ENCODE measurements around the gene DGAT2. TPM values are rescaled to one million over a fixed set of nuclear protein-coding genes. Genes with fewer than 3 reads are reported as not detected.

DGAT2 gene
- total RNA-seq, 1 experiment from 2014 or later = 2.8 TPM

- no peak overlapping the region for H2BK5ac ChIP-seq (ENCODE audit: insufficient read length, low read length)
- no peak for DNase-seq
- H3K9me3 Mint-ChIP-seq = no peaks in the 10 kb centered on the region
- H4K8ac ChIP-seq (replicated peaks; ENCODE audit: insufficient read length, low read depth, low read length) = no peak overlapping the region
- no peaks in the 10 kb centered on the region; the same call in 1 of the 2 replicates for H3K79me2 ChIP-seq (ENCODE audit: insufficient read depth, low read length)
- no peak overlapping the region for H4K91ac ChIP-seq (ENCODE audit: insufficient read length, low read depth, low read length)
- no peak overlapping the region for H4K5ac ChIP-seq (ENCODE audit: insufficient read length, low read depth, low read length)
- H2BK12ac ChIP-seq (ENCODE audit: insufficient read length, low read depth, low read length) = no peak overlapping the region
- no peaks in the 10 kb centered on the region for H3K9me3 ChIP-seq (ENCODE audit: control insufficient read depth, low read depth, low read length)
- no peak overlapping the region for H3K18ac ChIP-seq (ENCODE audit: insufficient read length, low read depth, low read length)
- H3K27ac Mint-ChIP-seq = no peak overlapping the region; a peak in 1 of 7 replicates
- no peak overlapping the region for H2AFZ ChIP-seq (ENCODE audit: low read length)
- no peak overlapping the region for H3K4me2 ChIP-seq (ENCODE audit: insufficient read depth, insufficient read length, low read length)
- H2BK15ac ChIP-seq (ENCODE audit: low read depth, low read length) = no peak overlapping the region
- H3T11ph ChIP-seq (ENCODE audit: low read length) = no peak overlapping the region
- H2BK120ac ChIP-seq (ENCODE audit: low read depth, low read length, poor library complexity, severe bottlenecking) = no peak overlapping the region
- no peaks in the 10 kb centered on the region for H4K20me1 ChIP-seq (ENCODE audit: control insufficient read depth, insufficient read depth, insufficient read length)
- H3K14ac ChIP-seq (ENCODE audit: insufficient read depth, low read length) = no peak overlapping the region
- H3K23ac ChIP-seq (ENCODE audit: insufficient read length, low read depth, low read length) = no peak overlapping the region
- no peaks in the 10 kb centered on the region for H3K27me3 ChIP-seq (ENCODE audit: insufficient read depth, low read length)
- H3K23me2 ChIP-seq (ENCODE audit: insufficient read length, low read depth, low read length, poor library complexity, severe bottlenecking) = no peaks in the 10 kb centered on the region
- peaks cover 0 to 5% (median 0%) of the 10 kb centered on the region in 3 experiments; a peak in 1 of 7 replicates for H3K36me3 Mint-ChIP-seq (ENCODE audit: insufficient read depth in 1 of 3, low read depth in 3 of 3)
- TF ChIP-seq CTCF (conservative IDR thresholded peaks at IDR 0.05) = no peak
- peaks cover 3% of the 10 kb centered on the region for H3K79me1 ChIP-seq (ENCODE audit: insufficient read depth, low read depth, low read length, poor library complexity, severe bottlenecking)
- H3K56ac ChIP-seq (ENCODE audit: insufficient read length, low read depth, low read length) = no peak overlapping the region
- H3K27me3 Mint-ChIP-seq (ENCODE audit: low read depth) = no peaks in the 10 kb centered on the region
- H3K4me3 Mint-ChIP-seq = no peak overlapping the region
- H3K4me1 Mint-ChIP-seq = peaks cover 0 to 7% of the 10 kb centered on the region in 2 experiments; a peak in 3 of 4 replicates
- no peak overlapping the region for H2BK20ac ChIP-seq (ENCODE audit: low read depth, low read length, poor library complexity, severe bottlenecking)
- H3K4me1 ChIP-seq (ENCODE audit: insufficient read depth, low read length) = no peaks in the 10 kb centered on the region
- no peak overlapping the region for H2AK5ac ChIP-seq (ENCODE audit: insufficient read length, low read length)
- H3K9ac ChIP-seq (ENCODE audit: extremely low read depth, insufficient read length, low read length) = no peak overlapping the region
- no peak overlapping the region for H3K27ac ChIP-seq (ENCODE audit: insufficient read length, low read depth, low read length)
- no CpG with 5 or more reads among the region's 1 CpG for WGBS (ENCODE audit: extremely low coverage, insufficient read length, low lambda C conversion rate)
- H3K4ac ChIP-seq (ENCODE audit: low read depth, low read length) = no peak overlapping the region
These were observed 71.9 kb downstream of the DGAT2 start for GRCh38 chr11:75840522-75840921.
